ENCODE data around the gene FAT4. TPM values are rescaled to one million over a fixed set of nuclear protein-coding genes. Genes with fewer than 3 reads are reported as not detected.

Gene FAT4
- total and polyA plus RNA-seq, 2 of the 4 experiments (the other 2 are of a cell fraction): 6.8 to 37.5 TPM

GRCh38 chr4:125331116-125331515, 16.4 kb downstream of the FAT4 start:
- Histone ChIP-seq H3K4me3 (ENCODE audit: insufficient read depth, low read depth, low read length) (no peak overlapping the region), H3K4me2 (ENCODE audit: low read depth, low read length) (no peak overlapping the region), H3K4me1 (ENCODE audit: control insufficient read depth, insufficient read depth, low read length) (no peaks in the 10 kb centered on the region), H2AFZ (replicated peaks; ENCODE audit: low read length, poor library complexity) (no peak overlapping the region), H2AK5ac (ENCODE audit: low read depth, low read length) (no peak overlapping the region), H3K27ac (ENCODE audit: insufficient read depth, low read length) (no peak overlapping the region), H3K14ac (replicated peaks; ENCODE audit: low read depth, low read length) (no peak overlapping the region), H3K27me3 (ENCODE audit: control insufficient read depth, insufficient read depth, low read length) (no peaks in the 10 kb centered on the region), H2BK5ac (ENCODE audit: low read depth, low read length, poor library complexity, severe bottlenecking) (no peak overlapping the region), H3K4ac (ENCODE audit: low read depth, low read length) (no peak overlapping the region), H3K56ac (ENCODE audit: extremely low read depth, insufficient read depth, low read length) (no peak overlapping the region), H4K91ac (ENCODE audit: insufficient read depth, low read depth, low read length) (no peak overlapping the region), H3K9me3 (ENCODE audit: control insufficient read depth, insufficient read depth, low read length) (no peaks in the 10 kb centered on the region), H3K9ac (ENCODE audit: low read depth, low read length) (no peak overlapping the region), H3K23ac (ENCODE audit: low read depth, low read length) (0 out of 2 replicates have a peak overlapping the region, but pooled peaks have one; percentile 31), H4K5ac (ENCODE audit: low read depth, low read length) (no peak overlapping the region), H3K36me3 (ENCODE audit: control insufficient read depth, insufficient read depth, low read length) (no peaks in the 10 kb centered on the region), H4K8ac (ENCODE audit: low read depth in 2 of 2, low read length in 2 of 2) (no peak overlapping the region), H3K18ac (ENCODE audit: low read depth, low read length) (no peak overlapping the region), H2BK120ac (ENCODE audit: low read depth, low read length) (no peak overlapping the region), H2AK9ac (replicated peaks; ENCODE audit: low read depth, low read length, poor library complexity) (no peak overlapping the region), H4K20me1 (ENCODE audit: insufficient read depth, low read length) (no peaks in the 10 kb centered on the region), H2BK15ac (ENCODE audit: low read depth, low read length) (no peak overlapping the region), H3K79me1 (ENCODE audit: low read depth in 1 of 2, low read length in 2 of 2) (peaks cover 13 to 27% of the 10 kb centered on the region in 2 experiments), H3K9me1 (ENCODE audit: insufficient read depth, low read length) (no peaks in the 10 kb centered on the region), H2BK20ac (ENCODE audit: low read depth, low read length) (no peak overlapping the region)
- in situ Hi-C loops (cut with MboI; ENCODE audit: low sequenced_read_pairs): no loop called here
- no peak for ATAC-seq (ENCODE audit: low read depth)
- CTCF ChIA-PET: no interaction called here
- dilution Hi-C loops (cut with HindIII; ENCODE audit: low sequenced_read_pairs, unreplicated experiment): no loop called here
- TF ChIP-seq MAFK (IDR thresholded peaks at IDR 0.05; ENCODE audit: low read depth, low read length): no peak
- TF ChIP-seq CTCF (conservative IDR thresholded peaks at IDR 0.05; ENCODE audit: low read depth, low read length): no peak
- BruUV-seq (replicated peaks): no TSS peak
- peak; percentile 13 for DNase-seq
- no CpG with 5 or more reads among the region's 2 CpGs for WGBS, 2 experiments (ENCODE audit: extremely low coverage in 2 of 2, insufficient read length in 1 of 2)
- intact Hi-C loops (cut with micrococcal nuclease): no loop called here
- POLR2A ChIA-PET (ENCODE audit: unreplicated experiment): no interaction called here
